Stimulated activated CD4-positive, alpha-beta T cell treated with anti-CD3 and anti-CD28 coated beads, TNF-alpha, amount 100 ng/mL, for 4 hours (primary cell): Measurements from ENCODE around the gene BCAR1.
"Not testable (repeated sequence)": the region's sequence is repeated elsewhere in the genome, so short reads cannot be mapped to it uniquely, and the experiment has no call there.

Experiments used
- DNase-seq, 3 experiments: peaks; one replicate each; pipeline ENCODE4 v3.0.0-alpha.2; 2020; ENCODE audit warnings: low read depth in 3 of 3

Gene BCAR1

GRCh38 chr16:75254359-75254837 is 3.0 kb upstream of the BCAR1 start:
- no peak for DNase-seq

- DNase-seq = no peak
Observed at GRCh38 chr16:75252946-75253911, 1.8 kb upstream of the BCAR1 start.

GRCh38 chr16:75252049-75252864 is 833 bp upstream of the BCAR1 start:
- DNase-seq = no peak

GRCh38 chr16:75250809-75251279 is 580 bp downstream of the BCAR1 start:
- DNase-seq = no peak

DNA sequence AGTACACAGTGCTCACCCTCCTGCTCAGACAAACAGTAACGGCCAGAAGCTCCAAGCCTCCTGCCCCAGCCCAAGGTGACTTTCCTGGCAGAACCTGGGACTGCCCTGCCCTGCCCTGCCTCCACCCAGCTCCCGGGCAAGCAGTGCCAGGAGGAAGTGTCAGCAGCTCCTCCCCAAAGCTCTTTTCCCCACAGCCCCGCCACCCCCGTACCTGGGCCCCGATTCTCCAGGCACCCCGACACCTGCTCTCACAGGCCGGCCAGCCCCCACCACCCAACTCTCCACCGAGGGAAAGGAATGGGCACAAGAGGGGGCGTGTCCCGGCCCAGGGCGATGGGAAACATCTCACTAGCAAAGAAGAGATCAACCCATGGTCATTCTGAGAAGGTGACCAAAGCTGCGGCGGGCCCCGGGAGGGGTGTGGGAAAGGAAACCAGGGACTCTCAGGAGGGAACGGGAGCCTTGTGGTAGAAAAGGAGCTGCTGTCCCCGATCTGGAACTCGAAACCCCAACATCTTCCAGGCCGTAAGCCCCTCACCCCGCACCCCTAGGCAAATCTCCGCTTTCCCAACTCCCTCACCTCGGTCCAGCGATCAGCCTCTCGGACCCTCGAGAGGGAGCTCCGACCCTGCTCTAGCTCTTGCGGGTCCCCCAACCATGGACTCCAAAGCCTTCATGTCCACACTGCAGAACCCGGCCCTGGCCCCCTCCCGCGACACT is 1.2 kb downstream of the BCAR1 start:
- DNase-seq = no peak

GRCh38 chr16:75249441-75249840 is 2.0 kb downstream of the BCAR1 start:
- DNase-seq = no peak

DNA sequence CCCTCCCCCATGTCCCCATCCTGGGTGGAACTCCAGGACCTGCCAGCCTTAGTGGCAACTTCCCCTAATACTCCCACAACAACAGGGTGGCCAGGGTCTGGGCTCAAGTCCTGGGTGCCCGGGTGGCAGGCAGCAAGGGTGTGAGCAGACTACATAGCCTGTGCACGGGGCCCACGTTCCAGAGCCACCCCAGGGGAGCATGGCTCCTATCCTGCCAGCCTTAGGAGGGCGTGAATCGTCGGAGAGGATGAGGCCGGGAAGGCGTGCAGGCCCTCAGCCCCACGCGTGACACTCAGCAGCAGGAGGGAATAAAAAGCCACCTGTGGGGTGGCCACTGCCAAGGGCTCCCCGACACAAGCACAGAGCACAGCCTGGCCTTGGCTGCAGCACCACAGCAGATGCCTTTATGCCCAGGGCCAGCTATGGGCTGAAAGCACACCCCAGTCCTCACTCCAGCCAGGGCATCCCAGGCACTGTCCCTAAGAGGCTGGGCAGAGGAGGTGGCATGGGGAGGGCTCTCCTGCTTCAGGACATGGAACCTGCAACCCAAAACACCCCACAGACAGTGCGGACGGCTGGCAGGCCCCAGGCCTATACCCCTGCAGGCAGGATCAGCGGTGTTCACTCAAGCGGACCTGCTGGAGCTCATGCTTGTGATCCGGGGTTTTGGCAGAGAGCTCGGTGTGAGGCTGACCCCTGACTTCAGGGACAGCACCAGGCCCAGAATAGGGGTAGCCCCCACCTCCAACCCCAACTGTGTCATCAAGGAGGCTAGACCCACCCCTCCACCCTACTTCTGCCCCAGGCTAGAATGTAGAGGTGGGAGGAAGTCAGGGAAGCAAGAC is 2.7 kb downstream of the BCAR1 start:
- DNase-seq = no peak

- DNase-seq = no peak
Observed at GRCh38 chr16:75248142-75248535, 3.3 kb downstream of the BCAR1 start.

- no peak for DNase-seq
Observed at GRCh38 chr16:75247249-75247648, 4.2 kb downstream of the BCAR1 start.

DNA sequence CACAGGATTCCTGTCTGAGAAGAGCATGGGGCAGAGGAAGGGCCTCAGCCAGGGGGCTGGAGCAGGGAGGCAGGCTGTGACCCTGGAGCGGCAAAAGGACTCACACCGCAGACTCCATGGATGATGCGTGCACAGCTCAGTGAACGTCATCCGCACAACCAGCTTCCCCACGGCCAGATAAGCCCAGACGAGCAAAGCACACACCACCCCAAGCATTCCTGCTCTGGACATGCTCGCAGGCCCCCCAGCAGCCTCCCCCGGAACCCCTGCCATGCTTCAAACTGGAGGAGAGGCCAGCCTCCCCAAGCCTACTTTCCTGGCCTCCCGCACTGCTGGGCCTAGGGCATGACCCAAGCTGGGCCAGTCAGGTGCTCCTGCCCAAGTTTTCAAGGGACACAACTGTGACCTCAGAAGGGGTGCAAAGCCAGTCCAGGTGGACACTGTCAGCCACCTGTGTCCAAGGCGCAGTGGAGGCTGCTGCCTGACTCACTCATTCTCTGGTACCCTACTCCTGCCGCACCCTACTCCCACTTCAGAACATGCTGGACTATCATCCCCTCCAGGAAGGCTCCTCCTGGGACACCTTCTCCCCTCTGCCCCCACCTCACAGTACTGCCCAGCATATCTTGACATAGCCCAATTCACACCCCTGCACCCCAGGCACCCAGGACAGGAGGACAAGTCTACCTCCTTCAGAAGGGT is 4.8 kb downstream of the BCAR1 start:
- no peak for DNase-seq

DNA sequence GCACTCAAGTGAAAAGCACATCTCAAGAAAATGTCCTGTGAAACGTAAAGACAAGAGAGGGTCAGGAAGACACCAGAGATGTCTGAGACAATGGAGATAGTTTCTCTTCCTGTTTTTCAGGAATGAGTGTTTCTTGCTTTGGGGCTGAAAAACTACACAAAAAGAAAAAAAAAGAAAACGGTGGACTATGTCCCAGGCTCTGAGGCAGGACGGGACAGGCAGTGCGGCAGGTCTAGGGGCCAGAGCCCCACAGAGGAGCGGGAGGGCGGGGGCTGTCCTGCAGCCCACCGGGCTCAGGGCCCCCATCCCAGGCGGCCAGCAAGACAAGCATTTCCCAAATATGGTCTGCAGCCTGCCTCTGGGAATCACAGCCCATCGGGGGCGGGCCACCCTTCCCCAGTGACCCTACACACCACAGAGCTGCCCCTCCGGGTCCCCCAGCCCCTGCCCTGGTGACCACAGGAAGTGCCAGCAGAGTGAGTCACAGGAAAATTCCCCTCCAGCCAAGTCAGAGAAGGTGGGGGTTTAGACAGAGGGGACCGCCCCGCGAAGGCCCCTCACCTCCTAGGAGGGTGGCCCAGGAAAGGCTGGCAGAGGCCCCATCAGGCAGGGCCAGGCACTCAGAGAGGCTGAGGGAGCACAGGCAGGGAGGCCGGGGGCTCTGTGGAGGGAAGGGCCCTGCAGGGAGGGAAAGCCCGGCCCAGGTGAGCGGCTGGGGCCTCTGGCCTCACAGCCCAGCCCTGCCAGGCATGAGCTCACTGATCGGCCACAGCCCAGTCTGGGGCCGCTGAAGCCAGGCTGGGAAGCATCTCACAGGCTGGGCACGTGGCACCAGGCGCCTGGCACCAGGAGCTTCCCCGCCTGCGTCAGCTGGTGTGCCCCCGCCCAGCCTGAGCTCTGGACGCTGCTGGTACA is 6.3 kb downstream of the BCAR1 start:
- no peak for DNase-seq

GRCh38 chr16:75244225-75244809 is 7.1 kb downstream of the BCAR1 start:
- no peak for DNase-seq

GRCh38 chr16:75243667-75244224 is 7.7 kb downstream of the BCAR1 start:
- no peak for DNase-seq

DNA sequence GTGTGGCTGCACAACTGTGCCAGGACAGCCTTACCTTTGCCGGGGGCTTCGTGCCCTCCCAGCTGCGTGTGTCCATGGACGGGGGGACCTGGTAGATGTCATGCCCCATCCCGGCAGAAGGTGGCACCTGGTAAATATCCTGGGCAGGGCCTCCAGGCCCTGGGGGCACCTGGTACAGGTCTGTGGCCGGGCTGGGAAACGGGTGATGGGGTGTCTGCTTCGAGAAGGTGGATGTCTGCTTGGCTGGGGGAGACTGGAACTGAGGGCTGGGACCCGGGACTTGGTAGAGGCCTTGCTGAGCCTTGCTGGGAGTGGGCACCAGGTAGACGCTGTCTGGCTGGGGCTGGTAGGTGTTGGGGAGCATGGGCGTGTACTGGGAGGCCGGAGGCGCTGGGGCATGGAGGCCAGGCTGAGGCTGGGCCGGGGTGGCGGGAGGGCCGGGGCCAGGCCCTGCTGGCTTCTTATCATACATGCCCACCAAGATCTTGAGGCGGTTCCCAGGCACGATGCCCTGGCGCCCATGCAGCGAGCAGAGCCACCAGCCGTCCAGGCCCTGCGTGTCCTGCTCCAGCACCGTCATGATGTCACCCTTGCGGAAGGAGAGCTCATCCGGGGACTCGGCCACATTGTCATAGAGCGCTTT is 8.9 kb downstream of the BCAR1 start:
- DNase-seq = not testable (repeated sequence)

DNA sequence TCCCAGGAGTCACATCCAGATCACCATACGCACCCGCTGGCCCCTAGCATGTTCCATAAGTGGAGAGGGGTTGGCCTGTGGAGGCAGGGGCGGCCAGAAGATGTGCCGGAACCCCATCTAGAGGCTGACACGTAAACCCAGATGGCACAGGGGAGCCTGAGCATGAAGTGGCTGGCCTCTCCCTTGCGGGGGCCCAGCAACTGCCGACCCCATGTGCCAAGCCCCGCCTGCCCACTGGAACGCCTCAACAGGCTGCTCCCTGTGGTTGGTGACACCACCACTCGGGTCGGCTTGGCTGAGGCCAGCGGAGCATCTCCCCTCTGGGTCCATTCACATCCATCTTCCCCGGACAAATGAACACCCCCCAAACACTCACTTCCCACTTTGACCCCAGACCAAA is 9.5 kb downstream of the BCAR1 start:
- no peak for DNase-seq

- DNase-seq = no peak
Observed at GRCh38 chr16:75241412-75241811, 10.0 kb downstream of the BCAR1 start.

DNA sequence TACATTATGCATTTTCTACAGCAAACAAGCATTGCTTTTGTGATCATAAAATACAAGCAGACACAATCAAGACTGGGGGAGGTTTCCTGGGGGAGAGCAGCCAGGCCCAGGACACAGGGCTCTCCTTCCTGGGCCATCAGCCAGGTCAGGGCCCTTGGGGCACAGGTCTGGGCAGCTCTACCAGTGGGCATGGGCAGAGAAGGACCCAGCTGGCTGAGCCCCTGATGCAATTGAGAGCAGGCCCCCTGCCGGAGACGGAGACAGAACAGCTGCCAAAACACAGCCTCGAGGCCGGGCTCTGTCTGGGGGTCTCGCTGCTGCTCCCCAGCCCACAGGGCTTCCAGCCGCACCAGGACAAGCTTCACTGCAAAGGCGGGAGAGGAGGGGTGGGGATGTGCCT is 10.8 kb downstream of the BCAR1 start:
- DNase-seq = not testable (repeated sequence)

GRCh38 chr16:75239542-75240122 is 11.8 kb downstream of the BCAR1 start:
- DNase-seq = no peak
